Measurements from ENCODE around the gene ATOH8. TPM values are rescaled to one million over a fixed set of nuclear protein-coding genes. Genes with fewer than 3 reads are reported as not detected.
A peak's percentile ranks its signal among the peaks of the same experiment; 100 is the strongest.

Gene ATOH8
- total RNA-seq, 2 donors from 2014 or later: 35.1 to 116 TPM

GRCh38 chr2:85741211-85741832 is 12.5 kb upstream of the ATOH8 start:
- Histone ChIP-seq H3K4me3 (no peak overlapping the region), H3K36me3 (no peaks in the 10 kb centered on the region), H3K4me1 (peaks cover 4 to 76% of the 10 kb centered on the region in 2 donors), H3K27me3 (no peaks in the 10 kb centered on the region), H3K27ac (peak overlapping the region; percentile 94 to 99), H3K9me3 (no peaks in the 10 kb centered on the region)
- DNase-seq (ENCODE audit: low spot score): no peak
- peak in 1 of 2 donors; percentile 11 for TF ChIP-seq CTCF (IDR thresholded peaks at IDR 0.05)

- H3K4me1 ChIP-seq: peaks cover 4 to 77% of the 10 kb centered on the region in 2 donors
- H3K4me3 ChIP-seq: no peak overlapping the region
These were observed 11.8 kb upstream of the ATOH8 start for GRCh38 chr2:85741833-85742455.

GRCh38 chr2:85743304-85743978 is 10.3 kb upstream of the ATOH8 start:
- no peaks in the 10 kb centered on the region for H3K9me3 ChIP-seq
- no peak for DNase-seq (ENCODE audit: low spot score)
- no peaks in the 10 kb centered on the region for H3K27me3 ChIP-seq
- H3K4me3 ChIP-seq: no peak overlapping the region
- peaks cover 4 to 76% of the 10 kb centered on the region in 2 donors for H3K4me1 ChIP-seq
- peak overlapping the region; percentile 94 to 99 for H3K27ac ChIP-seq
- H3K36me3 ChIP-seq: no peaks in the 10 kb centered on the region
- no peak for TF ChIP-seq CTCF (IDR thresholded peaks at IDR 0.05)

More at GRCh38 chr2:85741833-85742455, 11.8 kb upstream of the ATOH8 start:
- H3K9me3 ChIP-seq: no peaks in the 10 kb centered on the region
- no peak for TF ChIP-seq CTCF (IDR thresholded peaks at IDR 0.05)
- DNase-seq (ENCODE audit: low spot score): peak; percentile 95
- no peaks in the 10 kb centered on the region for H3K27me3 ChIP-seq
- no peaks in the 10 kb centered on the region for H3K36me3 ChIP-seq
- H3K27ac ChIP-seq: peak overlapping the region; percentile 94 to 99

GRCh38 chr2:85744055-85744454 is 9.7 kb upstream of the ATOH8 start:
- Histone ChIP-seq H3K4me3 (no peak overlapping the region), H3K27me3 (no peaks in the 10 kb centered on the region), H3K9me3 (no peaks in the 10 kb centered on the region), H3K27ac (peak overlapping the region; percentile 94 to 99), H3K36me3 (no peaks in the 10 kb centered on the region), H3K4me1 (peaks cover 4 to 82% of the 10 kb centered on the region in 2 donors)
- no peak for DNase-seq (ENCODE audit: low spot score)
- no peak for TF ChIP-seq CTCF (IDR thresholded peaks at IDR 0.05)

- H3K36me3 ChIP-seq: no peaks in the 10 kb centered on the region
- no peak for TF ChIP-seq CTCF (IDR thresholded peaks at IDR 0.05)
- no peak overlapping the region for H3K4me3 ChIP-seq
- DNase-seq (ENCODE audit: low spot score): peak; percentile 81
- peaks cover 4 to 88% of the 10 kb centered on the region in 2 donors for H3K4me1 ChIP-seq
- peak overlapping the region; percentile 94 to 99 for H3K27ac ChIP-seq
- no peaks in the 10 kb centered on the region for H3K9me3 ChIP-seq
- H3K27me3 ChIP-seq: no peaks in the 10 kb centered on the region
These were observed 8.8 kb upstream of the ATOH8 start for GRCh38 chr2:85744741-85745601.
